WTC11 (cell line): ENCODE results near the gene UNC79. TPM values are rescaled to one million over a fixed set of nuclear protein-coding genes. Genes with fewer than 3 reads are reported as not detected.

Experiments used
- ATAC-seq: fragments of 200-7000 bp; cut with Tn5 transposase; 2 replicates; pipeline ENCODE4 v1.10.0; 2021; ENCODE audit warnings: mild to moderate bottlenecking, moderate library complexity
- CTCF ChIA-PET: fragments of 300-600 bp; sonication (Branson Sonifier 250); formaldehyde crosslinking; loops from one replicate; lab custom pipeline; 2021; ENCODE audit warnings: antibody characterized with exemption; lab: Charles Lee
- POLR2A ChIA-PET: fragments of 350-600 bp; sonication (Branson Sonifier 250); formaldehyde crosslinking; loops from one replicate; lab custom pipeline; 2021; ENCODE audit warnings: antibody characterized with exemption; lab: Charles Lee
- DNase-seq: peaks from one replicate; pipeline ENCODE4 v3.0.0; 2021; ENCODE audit warnings: low spot score
- H3K27ac Mint-ChIP-seq: 2 replicates; pipeline ENCODE4 v1.8.0; 2021; ENCODE audit warnings: mixed read lengths
- H3K27me3 Mint-ChIP-seq: 2 replicates; pipeline ENCODE4 v1.8.0; 2021; ENCODE audit warnings: low read depth, mild to moderate bottlenecking, moderate library complexity, mixed read lengths
- H3K36me3 Mint-ChIP-seq: 2 replicates; pipeline ENCODE4 v1.8.0; 2021; ENCODE audit warnings: mixed read lengths
- H3K4me1 Mint-ChIP-seq: 2 replicates; pipeline ENCODE4 v1.8.0; 2022; ENCODE audit warnings: mixed read lengths
- H3K4me3 Mint-ChIP-seq: 2 replicates; pipeline ENCODE4 v1.8.0; 2021; ENCODE audit warnings: mild to moderate bottlenecking, moderate library complexity, mixed read lengths
- H3K9me3 Mint-ChIP-seq: 2 replicates; pipeline ENCODE4 v1.8.0; 2021; ENCODE audit warnings: mixed read lengths
- CBFB ChIP-seq: sonication (generic); formaldehyde crosslinking; IDR thresholded peaks from 2 replicates; pipeline ENCODE4 v1.8.1; 2022; ENCODE audit warnings: mild to moderate bottlenecking, low read depth, missing genetic modification reagents
- E2F1 ChIP-seq: sonication (generic); formaldehyde crosslinking; IDR thresholded peaks from 2 replicates; pipeline ENCODE4 v1.8.0; 2022; ENCODE audit warnings: mild to moderate bottlenecking, missing genetic modification reagents
- ELF4 ChIP-seq: sonication (generic); formaldehyde crosslinking; IDR thresholded peaks from 2 replicates; pipeline ENCODE4 v1.8.1; 2022; ENCODE audit warnings: low read depth, mild to moderate bottlenecking, moderate library complexity, missing genetic modification reagents
- ESRRA ChIP-seq: sonication (generic); formaldehyde crosslinking; IDR thresholded peaks from 2 replicates; pipeline ENCODE4 v1.8.1; 2022; ENCODE audit warnings: mild to moderate bottlenecking, missing genetic modification reagents, borderline replicate concordance
- GABPB1 ChIP-seq: sonication (generic); formaldehyde crosslinking; IDR thresholded peaks from 2 replicates; pipeline ENCODE4 v1.8.1; 2023; ENCODE audit warnings: mild to moderate bottlenecking, missing genetic modification reagents
- IRF2 ChIP-seq: sonication (generic); formaldehyde crosslinking; IDR thresholded peaks from 2 replicates; pipeline ENCODE4 v1.8.0; 2022; ENCODE audit warnings: low read depth, missing genetic modification reagents, borderline replicate concordance
- JUN ChIP-seq: sonication (generic); formaldehyde crosslinking; IDR thresholded peaks from 2 replicates; pipeline ENCODE4 v1.8.0; 2023; ENCODE audit warnings: mild to moderate bottlenecking, missing genetic modification reagents
- MAX ChIP-seq: sonication (generic); formaldehyde crosslinking; IDR thresholded peaks from 2 replicates; pipeline ENCODE4 v1.8.0; 2022; ENCODE audit warnings: mild to moderate bottlenecking, missing genetic modification reagents
- OVOL2 ChIP-seq: fragments of 250-450 bp; sonication (Bioruptor Pico); IDR thresholded peaks from 2 replicates; pipeline ENCODE4 v1.9.0; 2021; ENCODE audit warnings: mild to moderate bottlenecking, borderline replicate concordance
- RELA ChIP-seq: sonication (generic); formaldehyde crosslinking; IDR thresholded peaks from 2 replicates; pipeline ENCODE4 v1.8.1; 2022; ENCODE audit warnings: missing genetic modification reagents, mild to moderate bottlenecking, borderline replicate concordance
- SMAD3 ChIP-seq: sonication (generic); formaldehyde crosslinking; IDR thresholded peaks from 2 replicates; pipeline ENCODE4 v1.8.0; 2022; ENCODE audit warnings: missing genetic modification reagents, mild to moderate bottlenecking, borderline replicate concordance
- SMAD4 ChIP-seq: sonication (generic); formaldehyde crosslinking; IDR thresholded peaks from 2 replicates; pipeline ENCODE4 v1.8.0; 2022; ENCODE audit warnings: mild to moderate bottlenecking, missing genetic modification reagents
- SOX15 ChIP-seq: fragments of 250-450 bp; sonication (Bioruptor Pico); IDR thresholded peaks from 2 replicates; pipeline ENCODE4 v1.9.0; 2021; ENCODE audit warnings: mild to moderate bottlenecking
- SP1 ChIP-seq: sonication (generic); formaldehyde crosslinking; conservative IDR thresholded peaks from 2 replicates; pipeline ENCODE4 v1.8.1; 2022; ENCODE audit warnings: missing genetic modification reagents
- STAT6 ChIP-seq: sonication (generic); formaldehyde crosslinking; conservative IDR thresholded peaks from 2 replicates; pipeline ENCODE4 v1.8.1; 2023; ENCODE audit warnings: mild to moderate bottlenecking, low read depth, missing genetic modification reagents, moderate library complexity
- TEAD4 ChIP-seq: sonication (generic); formaldehyde crosslinking; IDR thresholded peaks from 2 replicates; pipeline ENCODE4 v1.8.0; 2022; ENCODE audit warnings: mild to moderate bottlenecking, missing genetic modification reagents
- USF1 ChIP-seq: sonication (generic); formaldehyde crosslinking; IDR thresholded peaks from 2 replicates; pipeline ENCODE4 v1.8.0; 2022; ENCODE audit warnings: mild to moderate bottlenecking, missing genetic modification reagents
- ZNF317 ChIP-seq: sonication (generic); formaldehyde crosslinking; IDR thresholded peaks from 2 replicates; pipeline ENCODE4 v1.8.1; 2023; ENCODE audit warnings: low read depth, mild to moderate bottlenecking, moderate library complexity, missing genetic modification reagents, borderline replicate concordance
- ZNF416 ChIP-seq: fragments of 250-450 bp; sonication (Bioruptor Pico); IDR thresholded peaks from 2 replicates; pipeline ENCODE4 v1.9.0; 2021; ENCODE audit warnings: mild to moderate bottlenecking, inconsistent platforms
- ZNF423 ChIP-seq: fragments of 250-450 bp; sonication (Bioruptor Pico); IDR thresholded peaks from 2 replicates; pipeline ENCODE4 v2.1.2; 2022; ENCODE audit warnings: mild to moderate bottlenecking, moderate library complexity
- ZNF512 ChIP-seq: sonication (generic); formaldehyde crosslinking; IDR thresholded peaks from 2 replicates; pipeline ENCODE4 v1.8.1; 2022; ENCODE audit warnings: missing genetic modification reagents, borderline replicate concordance
- ZNF532 ChIP-seq: fragments of 250-450 bp; sonication (Bioruptor Pico); IDR thresholded peaks from 2 replicates; pipeline ENCODE4 v1.9.0; 2021; ENCODE audit warnings: mild to moderate bottlenecking, borderline replicate concordance
- ZNF671 ChIP-seq: fragments of 250-450 bp; sonication (Bioruptor Pico); IDR thresholded peaks from 2 replicates; pipeline ENCODE4 v1.8.0; 2021; ENCODE audit warnings: mild to moderate bottlenecking
- total RNA-seq: library from RNA; stranded (reverse); gene quantifications from 3 replicates; pipeline ENCODE4 v1.2.3, GENCODE V29; 2021

UNC79 gene
- total RNA-seq, 1 experiment from 2014 or later: 2.1 TPM

- Mint-ChIP-seq H3K4me3 (no peak overlapping the region), H3K9me3 (peaks cover 57% of the 10 kb centered on the region), H3K4me1 (peaks cover 10% of the 10 kb centered on the region), H3K27me3 (no peaks in the 10 kb centered on the region; the same call in 1 of the 2 replicates), H3K36me3 (peaks cover 50% of the 10 kb centered on the region), H3K27ac (no peak overlapping the region)
- ChIA-PET POLR2A (no interaction called here), CTCF (no interaction called here)
- DNase-seq (no peak), ATAC-seq (no peak)
- no peak for TF ChIP-seq ZNF423 (CRISPR knock-in tag)
- TF ChIP-seq USF1 (CRISPR knock-in tag): no peak
- TF ChIP-seq MAX: no peak
- no peak for TF ChIP-seq ZNF416 (CRISPR knock-in tag)
- TF ChIP-seq SOX15 (CRISPR knock-in tag): no peak
- TF ChIP-seq STAT6 (CRISPR knock-in tag): no peak
- TF ChIP-seq TEAD4 (CRISPR knock-in tag): no peak
- TF ChIP-seq IRF2: no peak
- no peak for TF ChIP-seq OVOL2 (CRISPR knock-in tag)
- TF ChIP-seq ELF4 (CRISPR knock-in tag): no peak
- TF ChIP-seq ZNF317 (CRISPR knock-in tag): no peak
- no peak for TF ChIP-seq ESRRA (CRISPR knock-in tag)
- TF ChIP-seq CBFB (CRISPR knock-in tag): no peak
- TF ChIP-seq RELA (CRISPR knock-in tag): no peak
- no peak for TF ChIP-seq JUN (CRISPR knock-in tag)
- TF ChIP-seq ZNF671 (CRISPR knock-in tag): no peak
- TF ChIP-seq SP1 (CRISPR knock-in tag): no peak
- no peak for TF ChIP-seq GABPB1 (CRISPR knock-in tag)
These were observed 80.3 kb downstream of the UNC79 start for GRCh38 chr14:93511001-93511400.

- H3K36me3 Mint-ChIP-seq: peaks cover 66% of the 10 kb centered on the region
- DNase-seq (no peak), ATAC-seq (no peak)
- peaks cover 8% of the 10 kb centered on the region; the same call in 1 of the 2 replicates for H3K27me3 Mint-ChIP-seq
- no peak overlapping the region for H3K4me3 Mint-ChIP-seq
- no peaks in the 10 kb centered on the region for H3K4me1 Mint-ChIP-seq
- peak; percentile 96 for TF ChIP-seq ZNF317 (CRISPR knock-in tag)
- TF ChIP-seq SMAD4 (CRISPR knock-in tag): no peak
- TF ChIP-seq ZNF532: no peak
- TF ChIP-seq SMAD3 (CRISPR knock-in tag): no peak
- TF ChIP-seq E2F1 (CRISPR knock-in tag): no peak
- no peak for TF ChIP-seq ZNF512 (CRISPR knock-in tag)
- H3K9me3 Mint-ChIP-seq: peaks cover 67% of the 10 kb centered on the region
- H3K27ac Mint-ChIP-seq: no peak overlapping the region
- CTCF ChIA-PET: no interaction called here
- POLR2A ChIA-PET: no interaction called here
These were observed 89.4 kb downstream of the UNC79 start for GRCh38 chr14:93520053-93520607.
